Naive thymus-derived CD4-positive, alpha-beta T cell (primary cell): ENCODE results near the gene INPP1. TPM values are rescaled to one million over a fixed set of nuclear protein-coding genes. Genes with fewer than 3 reads are reported as not detected.

Experiments
- ATAC-seq: fragments of 150-1000 bp; cut with Tn5 transposase; 2 replicates; pipeline ENCODE4 v1.10.0; 2021; ENCODE audit warnings: mild to moderate bottlenecking, moderate library complexity
- CTCF ChIA-PET: fragments of 350-600 bp; sonication (Branson Sonifier 250); formaldehyde crosslinking; loops from one replicate; lab custom pipeline; 2021; ENCODE audit warnings: antibody characterized with exemption; lab: Charles Lee
- POLR2A ChIA-PET: fragments of 350-600 bp; sonication (Branson Sonifier 250); formaldehyde crosslinking; loops from one replicate; lab custom pipeline; 2021; ENCODE audit warnings: antibody characterized with exemption, inconsistent platforms; lab: Charles Lee
- DNase-seq, 9 donors: peaks; one replicate each; pipeline versions ENCODE4 v3.0.0 to v3.0.0-alpha.2; 2020 to 2022; ENCODE audit warnings: mixed read lengths in 1 of 9
- H3K27ac ChIP-seq: one replicate; pipeline ENCODE4 v1.7.0; 2013; ENCODE audit warnings: mild to moderate bottlenecking, low read depth, low read length, moderate library complexity
- H3K27me3 ChIP-seq, 2 donors: one replicate each; pipeline ENCODE4 v1.7.0; 2013; ENCODE audit warnings: low read length in 2 of 2, mild to moderate bottlenecking in 2 of 2, moderate library complexity in 2 of 2; ENCODE audit not compliant: control insufficient read depth in 2 of 2, insufficient read depth in 2 of 2
- H3K36me3 ChIP-seq, 3 experiments: 1 replicate in 2 of 3; 2 replicates in 1 of 3; pipeline ENCODE4 v1.7.0; 2013; ENCODE audit warnings: low read length in 3 of 3, mild to moderate bottlenecking in 3 of 3, moderate library complexity in 1 of 3; ENCODE audit not compliant: insufficient read depth in 3 of 3, control insufficient read depth in 2 of 3
- H3K4me1 ChIP-seq, 2 donors: one replicate each; pipeline ENCODE4 v1.7.0; 2013; ENCODE audit warnings: low read length in 2 of 2, mild to moderate bottlenecking in 2 of 2, moderate library complexity in 1 of 2; ENCODE audit not compliant: control insufficient read depth in 2 of 2, insufficient read depth in 2 of 2
- H3K4me3 ChIP-seq: 2 replicates; pipeline ENCODE4 v1.7.0; 2013; ENCODE audit warnings: mild to moderate bottlenecking, low read length
- H3K9me3 ChIP-seq, 3 experiments: 1 replicate in 2 of 3; 2 replicates in 1 of 3; pipeline ENCODE4 v1.7.0; 2013; ENCODE audit warnings: low read length in 3 of 3; ENCODE audit not compliant: control insufficient read depth in 2 of 3
- H3K27ac Mint-ChIP-seq, 9 donors: one replicate each; pipeline ENCODE4 v1.8.0; 2020 to 2022; ENCODE audit warnings: mixed read lengths in 9 of 9, mild to moderate bottlenecking in 8 of 9, moderate library complexity in 5 of 9, inconsistent platforms in 2 of 9
- H3K27me3 Mint-ChIP-seq, 5 donors: one replicate each; pipeline ENCODE4 v1.8.0; 2021 to 2022; ENCODE audit warnings: mixed read lengths in 5 of 5, mild to moderate bottlenecking in 1 of 5
- H3K36me3 Mint-ChIP-seq, 5 donors: one replicate each; pipeline ENCODE4 v1.8.0; 2020 to 2022; ENCODE audit warnings: mixed read lengths in 5 of 5, mild to moderate bottlenecking in 3 of 5, inconsistent platforms in 1 of 5
- H3K4me1 Mint-ChIP-seq, 7 donors: one replicate each; pipeline ENCODE4 v1.8.0; 2020 to 2022; ENCODE audit warnings: mixed read lengths in 7 of 7, mild to moderate bottlenecking in 3 of 7, inconsistent platforms in 1 of 7
- H3K4me3 Mint-ChIP-seq, 10 donors: one replicate each; pipeline ENCODE4 v1.8.0; 2020 to 2022; ENCODE audit warnings: mild to moderate bottlenecking in 10 of 10, mixed read lengths in 10 of 10, moderate library complexity in 6 of 10, inconsistent platforms in 2 of 10
- H3K9me3 Mint-ChIP-seq, 11 donors: one replicate each; pipeline ENCODE4 v1.8.0; 2020 to 2022; ENCODE audit warnings: mixed read lengths in 11 of 11, mild to moderate bottlenecking in 4 of 11, inconsistent platforms in 1 of 11, moderate library complexity in 1 of 11
- intact Hi-C, 2 donors: fragments of 100-400 bp; cut with micrococcal nuclease; formaldehyde crosslinking; loops; one replicate each; pipeline ENCODE4 v1.15.1; 2023
- polyA plus RNA-seq, 2 donors: library from polyadenylated mRNA; unstranded; fragments of 300-500 nt; fragmentation: Illumina TruSeq; gene quantifications; one replicate each; pipeline ENCODE4 v1.2.3, GENCODE V29; 2021
- total RNA-seq, 6 experiments: library from RNA in 5 of 6; stranded (reverse) in 5 of 6; gene quantifications; 1 replicate in 5 of 6; 2 replicates in 1 of 6; pipeline ENCODE4 v1.2.3 and lab custom pipeline; 2021 to 2026

Gene INPP1
- total and polyA plus RNA-seq, 7 experiments from 2014 or later = 1.2 to 6.7 (median 2.0) TPM

- ChIA-PET POLR2A (interaction anchor here (0.7 to 1.9 kb wide), 4 partner anchors 18 to 965 kb away, joined by 3 to 6 read pairs (median 4); no protein-coding TSS in a partner anchor), CTCF (no interaction called here)
- peaks cover 17 to 22% of the 10 kb centered on the region in 2 donors for H3K4me1 ChIP-seq
- intact Hi-C loops = loop anchor here (2.0 to 5.0 kb wide), 6 partner anchors 475 to 1271 kb away; partner anchors contain the start of genes GLS (in 1 of the 2), NABP1 (in 1 of the 2), SLC40A1 (in 1 of the 2) and STAT4 (in 1 of the 2)
- H3K36me3 ChIP-seq = peaks cover 0 to 4% (median 0%) of the 10 kb centered on the region in 3 experiments
- H3K27ac Mint-ChIP-seq = no peak overlapping the region
- no peaks in the 10 kb centered on the region for H3K27me3 ChIP-seq
- no peaks in the 10 kb centered on the region for H3K27me3 Mint-ChIP-seq
- no peak overlapping the region for H3K4me3 Mint-ChIP-seq
- H3K4me3 ChIP-seq = no peak overlapping the region
- ATAC-seq (no peak), DNase-seq (no peak)
- no peaks in the 10 kb centered on the region for H3K9me3 ChIP-seq
- H3K9me3 Mint-ChIP-seq = peaks cover 0 to 6% (median 0%) of the 10 kb centered on the region in 11 donors
- peak overlapping the region; percentile 34 for H3K27ac ChIP-seq
- H3K4me1 Mint-ChIP-seq = peaks cover 12 to 25% (median 18%) of the 10 kb centered on the region in 7 donors
- H3K36me3 Mint-ChIP-seq = no peaks in the 10 kb centered on the region
These were observed 62.6 kb downstream of the INPP1 start for GRCh38 chr2:190405995-190406394.

- no peak for DNase-seq
- ATAC-seq = no peak
- ChIA-PET CTCF (interaction anchor here (0.7 to 1.2 kb wide), 4 partner anchors 23 to 142 kb away, joined by 3 to 5 read pairs (median 4); no protein-coding TSS in a partner anchor), POLR2A (interaction anchor here (0.6 to 5.2 kb wide), 37 partner anchors 9 to 1271 kb away, joined by 3 to 50 read pairs (median 4); partner anchors contain the start of genes GLS, NABP1, NEMP2 and SLC40A1)
- Histone ChIP-seq H3K9me3 (no peaks in the 10 kb centered on the region), H3K27me3 (no peaks in the 10 kb centered on the region), H3K4me3 (no peak overlapping the region), H3K27ac (peak overlapping the region; percentile 100), H3K4me1 (peaks cover 25 to 26% of the 10 kb centered on the region in 2 donors), H3K36me3 (peaks cover 0 to 4% (median 0%) of the 10 kb centered on the region in 3 experiments)
- Mint-ChIP-seq H3K27ac (no peak overlapping the region), H3K9me3 (peaks cover 0 to 6% (median 0%) of the 10 kb centered on the region in 11 donors), H3K4me1 (peaks cover 18 to 33% (median 26%) of the 10 kb centered on the region in 7 donors), H3K36me3 (no peaks in the 10 kb centered on the region), H3K4me3 (peak overlapping the region in 1 of 10 donors; percentile 92), H3K27me3 (no peaks in the 10 kb centered on the region)
- intact Hi-C loops = loop anchor here (1.0 to 5.0 kb wide), 17 partner anchors 24 to 1270 kb away; partner anchors contain the start of genes GLS (in 2 of the 2), HIBCH (in 2 of the 2), NEMP2 (in 2 of the 2) and WDR75 (in 2 of the 2)
These were observed 63.4 kb downstream of the INPP1 start for GRCh38 chr2:190406805-190407204.

GRCh38 chr2:190407246-190407661 lies 63.9 kb downstream of the INPP1 start:
- H3K4me3 ChIP-seq = peak overlapping the region; percentile 51
- Mint-ChIP-seq H3K4me1 (peaks cover 20 to 37% (median 31%) of the 10 kb centered on the region in 7 donors), H3K27ac (no peak overlapping the region), H3K9me3 (peaks cover 0 to 6% (median 0%) of the 10 kb centered on the region in 11 donors), H3K27me3 (no peaks in the 10 kb centered on the region), H3K4me3 (peak overlapping the region in 7 of 10 donors; percentile 84 to 95 (median 89)), H3K36me3 (no peaks in the 10 kb centered on the region)
- H3K27me3 ChIP-seq = no peaks in the 10 kb centered on the region
- peak; percentile 81 for ATAC-seq
- peaks cover 27 to 28% of the 10 kb centered on the region in 2 donors for H3K4me1 ChIP-seq
- ChIA-PET POLR2A (interaction anchor here (0.6 to 5.2 kb wide), 37 partner anchors 9 to 1271 kb away, joined by 3 to 50 read pairs (median 4); partner anchors contain the start of genes GLS, NABP1, NEMP2 and SLC40A1), CTCF (interaction anchor here (0.6 to 1.2 kb wide), 4 partner anchors 23 to 241 kb away, joined by 3 to 5 read pairs (median 3); partner anchors contain the start of gene NAB1)
- peaks cover 0 to 4% (median 0%) of the 10 kb centered on the region in 3 experiments for H3K36me3 ChIP-seq
- peak overlapping the region; percentile 100 for H3K27ac ChIP-seq
- intact Hi-C loops = loop anchor here (1.0 to 5.0 kb wide), 17 partner anchors 24 to 1270 kb away; partner anchors contain the start of genes GLS (in 2 of the 2), HIBCH (in 2 of the 2), NEMP2 (in 2 of the 2) and WDR75 (in 2 of the 2)
- DNase-seq = peak in 4 of 9 donors; percentile 89 to 93 (median 91)
- H3K9me3 ChIP-seq = no peaks in the 10 kb centered on the region

GRCh38 chr2:190407662-190408537 lies 64.5 kb downstream of the INPP1 start, which contains the start of gene MFSD6:
TSS of gene MFSD6 (plus strand) at chr2:190408355. CDS start at chr2:190436030, 27,675 bp downstream.
- ATAC-seq = peak; percentile 53
- Histone ChIP-seq H3K9me3 (no peaks in the 10 kb centered on the region), H3K36me3 (peaks cover 0 to 4% (median 0%) of the 10 kb centered on the region in 3 experiments), H3K4me3 (peak within 1 kb of the TSS; percentile 76), H3K27me3 (no peaks in the 10 kb centered on the region), H3K27ac (peak within 1 kb of the TSS; percentile 100), H3K4me1 (peaks cover 28 to 33% of the 10 kb centered on the region in 2 donors)
- POLR2A ChIA-PET = interaction anchor here (0.6 to 5.2 kb wide), 31 partner anchors 8 to 1270 kb away, joined by 3 to 50 read pairs (median 4); partner anchors contain the start of genes GLS, NABP1, NEMP2 and SLC40A1
- H3K27ac Mint-ChIP-seq = peak within 1 kb of the TSS; percentile 94 to 98 (median 98)
- DNase-seq = peak in 6 of 9 donors; percentile 60 to 88 (median 78)
- CTCF ChIA-PET = interaction anchor here (0.6 to 1.2 kb wide), 4 partner anchors 24 to 241 kb away, joined by 3 to 5 read pairs (median 3); partner anchors contain the start of gene NAB1
- H3K27me3 Mint-ChIP-seq = no peaks in the 10 kb centered on the region
- peaks cover 21 to 44% (median 37%) of the 10 kb centered on the region in 7 donors for H3K4me1 Mint-ChIP-seq
- peaks cover 0 to under 1% (median 0%) of the 10 kb centered on the region in 5 donors for H3K36me3 Mint-ChIP-seq
- peaks cover 0 to 6% (median 0%) of the 10 kb centered on the region in 11 donors for H3K9me3 Mint-ChIP-seq
- intact Hi-C loops = loop anchor here (1.0 to 5.0 kb wide), 22 partner anchors 25 to 1269 kb away; partner anchors contain the start of genes ASNSD1 (in 2 of the 2), GLS (in 2 of the 2), HIBCH (in 2 of the 2) and NEMP2 (in 2 of the 2)
- peak within 1 kb of the TSS; percentile 87 to 95 (median 93) for H3K4me3 Mint-ChIP-seq

GRCh38 chr2:190408538-190409271 lies 65.3 kb downstream of the INPP1 start:
- H3K27me3 Mint-ChIP-seq = no peaks in the 10 kb centered on the region
- Histone ChIP-seq H3K4me3 (peak overlapping the region; percentile 76), H3K36me3 (peaks cover 0 to 4% (median 0%) of the 10 kb centered on the region in 3 experiments), H3K27ac (peak overlapping the region; percentile 100), H3K4me1 (peaks cover 28 to 41% of the 10 kb centered on the region in 2 donors), H3K9me3 (no peaks in the 10 kb centered on the region), H3K27me3 (no peaks in the 10 kb centered on the region)
- intact Hi-C loops = loop anchor here (1.0 to 5.0 kb wide), 10 partner anchors 9 to 1269 kb away; partner anchors contain the start of genes STAT1 (in 2 of the 2), ANKAR (in 1 of the 2), ASNSD1 (in 1 of the 2) and NABP1 (in 1 of the 2)
- ATAC-seq (peak; percentile 68), DNase-seq (peak in 8 of 9 donors; percentile 69 to 86 (median 82))
- H3K36me3 Mint-ChIP-seq = peaks cover 0 to 8% (median 0%) of the 10 kb centered on the region in 5 donors
- peaks cover 0 to 6% (median 0%) of the 10 kb centered on the region in 11 donors for H3K9me3 Mint-ChIP-seq
- peak overlapping the region; percentile 87 to 95 (median 92) for H3K4me3 Mint-ChIP-seq
- H3K27ac Mint-ChIP-seq = peak overlapping the region; percentile 94 to 98 (median 98)
- ChIA-PET CTCF (no interaction called here), POLR2A (interaction anchor here (0.5 to 5.2 kb wide), 9 partner anchors 7 to 828 kb away, joined by 3 to 50 read pairs (median 3); partner anchors contain the start of genes NEMP2 and SLC40A1)
- peaks cover 29 to 52% (median 45%) of the 10 kb centered on the region in 7 donors for H3K4me1 Mint-ChIP-seq
